Fibroblast of gingiva (primary cell): Measurements from ENCODE around the gene MED27.
"Not testable (repeated sequence)": the region's sequence is repeated elsewhere in the genome, so short reads cannot be mapped to it uniquely, and the experiment has no call there.

ENCODE experiments used
- DNase-seq: peaks from one replicate; pipeline ENCODE4 v3.0.0-alpha.2; 2011; ENCODE audit warnings: low read depth

The MED27 gene

DNA sequence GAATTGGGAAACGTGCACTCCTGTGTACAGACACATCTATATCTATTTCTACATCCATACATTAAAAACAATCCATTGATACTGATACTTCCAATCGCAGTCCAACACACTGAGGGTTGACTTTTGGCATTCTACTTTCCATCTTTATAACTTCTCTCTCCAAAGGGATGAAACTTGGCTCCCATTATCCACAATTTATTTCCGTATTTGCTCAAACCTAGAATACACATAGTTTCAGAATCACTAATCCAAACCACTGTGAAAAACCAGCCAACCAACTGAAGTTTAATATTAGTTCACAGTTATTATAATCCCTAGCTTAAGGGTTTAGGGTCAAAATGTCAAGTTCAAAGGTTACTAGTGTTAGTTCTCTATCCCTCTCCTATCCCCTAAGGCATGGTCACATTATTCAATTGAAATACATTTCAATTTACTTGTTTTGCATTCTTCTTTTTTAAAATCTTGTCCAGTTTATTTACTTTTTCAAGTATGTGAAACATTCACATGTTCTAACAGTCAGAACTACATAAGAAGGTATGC, 156.5 kb downstream of the MED27 start:
- no peak for DNase-seq

- not testable (repeated sequence) for DNase-seq
These were observed 158.0 kb downstream of the MED27 start for GRCh38 chr9:131921635-131922034.

DNA sequence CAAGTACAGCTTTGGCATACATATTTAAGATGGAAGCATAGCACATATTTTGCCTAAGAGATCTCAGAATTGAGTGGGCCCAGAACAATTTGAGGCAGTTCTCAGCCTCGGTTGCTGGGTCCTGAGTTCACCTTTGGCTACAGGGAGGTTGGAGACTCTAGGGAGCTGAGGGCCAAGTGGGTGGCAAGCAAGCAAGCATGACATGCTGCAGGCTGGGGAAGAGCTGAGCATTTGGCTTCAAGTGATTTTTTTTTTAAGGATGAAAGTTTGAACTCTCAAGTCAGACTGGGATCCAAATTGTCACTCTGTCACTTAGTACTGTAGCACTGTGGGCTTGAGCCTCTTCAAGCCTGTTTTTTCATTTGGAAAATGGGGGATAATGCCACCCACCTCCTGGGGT, 160.5 kb downstream of the MED27 start:
- no peak for DNase-seq

- DNase-seq = no peak
These were observed 161.2 kb downstream of the MED27 start for GRCh38 chr9:131918481-131918880.

DNA sequence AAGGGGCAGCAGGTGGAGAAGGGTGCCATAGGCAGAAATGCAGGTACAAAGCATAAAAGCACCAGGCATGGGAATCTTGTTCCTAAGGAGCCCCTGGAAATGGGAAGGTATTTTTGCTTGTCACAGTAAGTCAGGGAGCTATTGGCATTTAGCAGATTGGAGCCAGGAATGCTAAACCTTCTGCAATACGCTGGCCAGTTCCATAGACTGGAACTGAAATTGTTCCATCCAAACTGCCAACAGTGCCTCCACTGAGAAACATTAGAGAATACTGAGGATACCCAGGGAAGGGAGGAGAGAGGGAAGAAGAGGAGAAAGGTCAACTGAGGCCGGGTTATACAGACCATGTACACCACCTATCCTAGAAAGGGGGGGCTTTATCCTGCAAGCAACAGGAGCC, 162.7 kb downstream of the MED27 start:
- no peak for DNase-seq

DNA sequence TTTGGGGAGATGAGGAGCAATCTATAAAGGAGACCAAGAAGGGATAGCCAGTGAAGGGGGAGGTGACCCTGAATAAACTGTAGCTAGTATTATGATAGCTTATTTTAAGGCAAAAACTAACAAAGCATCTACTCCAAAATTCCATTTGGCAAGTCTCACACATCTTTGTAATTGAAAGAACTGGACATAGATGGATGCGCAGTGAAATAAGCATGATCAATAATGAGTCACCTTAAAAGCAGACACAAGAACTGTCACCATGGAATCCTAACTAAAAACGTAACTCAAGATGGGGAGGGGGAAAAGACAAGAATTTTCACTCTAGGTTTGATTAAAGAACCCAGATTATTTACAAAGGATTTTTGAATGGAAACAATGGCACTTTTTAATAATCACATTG, 164.5 kb downstream of the MED27 start:
- no peak for DNase-seq

- DNase-seq = no peak
These were observed 167.0 kb downstream of the MED27 start for GRCh38 chr9:131912671-131913070.

GRCh38 chr9:131912069-131912468, 167.6 kb downstream of the MED27 start:
- DNase-seq = no peak

GRCh38 chr9:131910572-131910971, 169.1 kb downstream of the MED27 start:
- DNase-seq = no peak

DNA sequence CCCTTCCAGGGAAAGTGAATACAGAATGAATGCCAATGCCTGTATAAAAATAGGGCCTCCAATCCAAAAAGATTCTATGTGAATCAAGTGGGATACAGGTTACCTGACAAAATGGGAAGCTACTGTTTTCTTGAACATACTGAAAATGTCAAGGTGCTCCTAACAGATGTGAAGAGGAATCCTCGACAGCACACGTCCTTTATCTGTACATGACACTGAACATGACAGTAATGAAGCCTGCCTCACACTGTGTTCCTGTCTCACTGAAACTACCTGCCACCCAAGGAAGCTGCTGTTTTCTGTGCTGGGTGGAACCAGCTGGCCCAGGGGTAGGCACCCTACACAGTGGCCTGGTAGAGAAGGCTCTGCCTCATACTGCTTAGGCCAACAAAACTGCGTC, 174.5 kb downstream of the MED27 start:
- DNase-seq = no peak

DNA sequence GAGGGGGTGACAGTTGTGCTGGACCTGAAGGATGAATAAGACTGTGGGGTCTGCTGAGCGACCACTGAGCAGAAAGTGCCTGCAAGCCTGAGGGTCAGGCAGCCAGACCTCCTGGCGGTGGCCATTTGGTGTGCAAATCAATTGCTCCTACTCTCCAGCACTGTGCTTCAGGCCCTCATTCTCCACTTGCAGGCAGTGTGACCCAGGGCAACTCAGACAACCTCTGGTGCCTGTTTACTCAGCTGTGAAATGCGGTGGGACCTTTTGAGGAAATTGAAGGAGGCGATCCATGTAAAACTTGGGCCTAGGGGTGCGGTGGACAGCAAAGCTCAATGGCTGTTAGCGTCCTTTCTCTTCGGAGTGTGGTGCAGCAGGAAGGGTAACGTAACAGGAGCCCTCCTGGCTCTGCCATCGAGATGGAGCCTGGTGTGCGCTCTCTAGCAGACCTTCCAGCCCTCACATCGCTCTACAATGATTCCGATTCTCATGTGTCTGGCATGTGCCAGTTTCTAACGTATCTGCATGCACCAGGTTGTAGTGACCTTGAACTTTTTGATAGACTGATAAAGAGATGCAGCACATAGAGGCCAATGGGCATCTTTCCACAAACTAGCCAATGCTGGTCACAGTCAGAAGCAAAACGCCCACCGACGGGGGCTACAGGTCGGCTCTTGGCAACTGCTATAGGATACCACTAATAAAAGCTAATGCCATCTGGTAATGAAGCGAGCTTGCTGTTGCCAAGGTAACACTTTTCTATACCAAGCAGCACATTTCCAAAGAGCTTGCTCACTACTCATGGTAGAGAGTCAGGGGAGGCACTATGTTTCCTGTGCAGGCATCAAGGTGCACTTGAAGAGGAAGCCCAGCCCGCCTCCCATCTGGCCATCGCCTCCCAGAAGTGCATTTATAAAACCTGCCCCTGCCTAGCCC, 180.1 kb downstream of the MED27 start:
- no peak for DNase-seq

DNA sequence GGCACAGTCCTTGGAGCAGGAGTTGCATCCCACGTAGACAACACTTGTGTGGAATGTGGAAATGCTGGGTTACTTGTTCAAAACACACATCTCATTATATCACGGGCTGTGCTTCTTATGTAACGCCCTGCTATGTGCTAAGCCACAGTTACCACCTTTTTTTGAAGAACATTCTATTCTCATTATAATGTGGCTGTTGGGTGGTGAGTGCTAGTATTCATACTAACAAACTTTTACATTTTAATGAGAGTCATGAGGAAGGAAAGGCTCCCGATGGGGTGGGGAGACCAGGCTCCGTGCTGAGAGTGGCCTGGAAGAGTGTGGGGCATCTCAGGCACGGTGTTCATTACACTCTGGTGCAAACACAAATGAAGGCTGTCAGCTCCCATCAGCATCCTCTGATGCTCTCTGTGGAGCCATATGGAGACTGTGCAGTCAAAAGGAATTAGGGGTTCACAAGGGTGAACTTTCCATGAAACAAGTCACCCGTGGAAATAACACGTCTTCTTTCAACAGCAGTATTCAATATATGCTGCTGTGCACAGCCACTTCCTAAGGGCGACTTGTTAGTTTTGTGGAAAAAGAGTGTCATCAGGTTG, 186.7 kb downstream of the MED27 start:
- DNase-seq = no peak

DNA sequence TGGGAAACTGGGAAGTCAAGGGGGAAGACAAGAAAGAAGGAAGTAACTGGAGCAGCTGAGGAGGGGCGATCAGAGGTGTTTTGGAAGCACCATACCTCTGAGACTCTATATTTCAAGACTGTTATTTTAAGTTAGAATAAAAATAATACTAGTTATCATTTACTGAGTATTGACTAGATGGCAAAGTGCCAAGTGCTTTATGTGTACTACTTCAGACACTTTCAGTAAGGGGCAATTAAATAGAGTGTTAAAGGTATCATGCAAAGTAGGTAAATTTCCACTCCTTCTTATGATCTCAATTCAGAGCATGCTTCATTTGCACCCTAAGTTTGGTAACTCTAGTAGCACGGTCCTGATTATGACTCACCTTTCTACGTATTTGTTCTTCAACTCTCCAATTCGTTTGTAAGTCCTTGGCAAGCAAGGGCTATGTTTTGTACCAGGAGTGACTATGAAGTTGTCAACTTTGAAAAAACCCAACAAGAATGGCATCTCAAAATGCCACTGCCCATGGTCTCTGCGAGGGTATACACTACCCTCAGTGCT, 187.4 kb downstream of the MED27 start:
- DNase-seq = no peak

DNA sequence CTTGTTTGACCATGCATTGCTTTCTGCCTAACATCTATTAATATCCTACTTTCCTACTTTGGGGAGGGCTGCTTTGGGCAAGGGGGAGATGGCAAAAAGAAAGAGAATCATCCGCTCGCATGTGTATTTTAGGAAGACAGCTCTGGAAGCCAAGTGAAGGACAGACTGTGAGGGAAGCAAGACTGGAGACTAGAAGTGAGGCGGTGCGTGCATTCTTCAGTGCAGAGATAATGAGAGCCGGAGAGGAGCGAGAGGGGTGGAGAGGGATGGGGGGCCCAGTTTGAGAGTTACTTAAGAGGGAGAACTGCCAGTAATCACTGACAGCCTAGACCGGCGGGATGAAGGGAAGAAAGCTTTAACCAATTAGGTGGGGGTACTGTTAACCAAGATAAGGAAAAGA, 188.1 kb downstream of the MED27 start:
- no peak for DNase-seq

DNA sequence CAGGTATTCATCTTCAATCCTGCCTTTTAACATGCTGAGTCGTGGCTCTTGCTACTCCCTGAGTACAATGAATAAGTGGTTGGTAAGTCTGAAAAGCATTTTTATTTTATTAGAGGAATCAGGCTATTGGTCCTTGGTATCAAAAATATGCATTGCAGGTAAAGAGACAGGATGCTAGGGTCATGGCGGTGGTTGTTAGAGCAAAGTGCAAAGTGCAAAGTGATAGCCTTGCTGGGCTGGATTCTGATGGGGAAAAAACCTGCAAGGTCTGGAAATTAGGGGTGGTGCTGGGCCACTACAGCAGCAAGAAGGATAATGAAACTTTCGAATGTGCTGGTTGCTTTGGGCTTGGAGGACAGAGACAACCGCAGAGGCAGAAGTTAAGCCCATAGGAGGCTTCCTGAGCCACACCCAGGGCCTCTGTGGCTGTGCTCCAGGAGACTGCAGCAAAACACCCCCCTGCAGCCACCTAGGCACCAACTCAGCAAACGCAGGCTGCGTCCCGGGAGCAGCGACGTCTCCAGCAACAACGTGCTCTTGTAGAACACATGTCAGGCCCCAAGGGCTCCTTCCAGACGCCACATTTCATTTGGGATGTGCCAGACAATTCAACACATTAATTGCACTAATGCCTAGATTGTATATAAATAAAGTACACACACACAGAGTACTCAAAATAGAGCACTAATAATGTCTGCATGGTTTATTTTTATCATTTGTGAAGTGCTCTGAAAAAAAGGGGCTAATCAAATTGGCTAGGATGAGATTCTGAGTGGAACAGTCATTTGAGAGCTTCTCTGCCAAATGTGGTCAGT, 190.0 kb downstream of the MED27 start:
- no peak for DNase-seq

- DNase-seq = no peak
These were observed 190.7 kb downstream of the MED27 start for GRCh38 chr9:131888923-131889322.

DNA sequence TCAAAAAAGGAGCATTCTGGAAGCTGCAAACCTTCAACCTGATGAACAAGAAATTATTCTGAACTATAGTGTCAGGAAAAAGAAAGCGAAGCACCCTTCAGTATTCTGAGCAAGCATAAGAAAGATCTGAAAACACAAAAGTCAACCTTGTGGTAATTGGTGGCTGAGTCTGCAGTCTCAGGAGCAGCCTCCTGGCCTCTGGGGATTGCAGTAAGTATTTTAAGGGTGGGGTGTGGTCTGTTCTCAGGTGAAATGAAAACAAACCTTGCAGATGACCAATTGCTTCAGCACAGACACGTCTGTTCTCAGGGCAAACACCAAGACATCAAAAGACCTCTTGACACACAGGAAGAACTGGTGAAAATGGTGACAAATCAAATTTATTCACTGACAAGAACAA, 192.0 kb downstream of the MED27 start:
- DNase-seq = no peak

DNA sequence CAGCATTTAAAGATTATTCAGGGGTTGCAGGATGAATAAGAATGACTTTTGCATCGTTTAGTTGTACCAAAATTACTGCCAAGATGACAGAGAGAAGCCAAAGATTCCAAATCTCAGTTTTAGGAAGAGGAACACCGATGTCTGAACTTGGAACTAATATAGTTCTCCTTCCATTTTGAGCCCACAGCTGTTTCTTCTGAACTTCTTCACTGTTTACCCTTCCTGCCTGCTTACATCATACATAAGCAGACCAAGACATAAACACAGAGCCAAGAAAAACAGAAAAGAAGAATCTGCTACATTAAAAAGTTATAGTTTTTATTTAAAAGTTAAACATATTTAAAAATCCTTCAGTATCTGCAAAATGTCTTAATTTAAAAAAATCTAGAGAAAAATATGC, 192.8 kb downstream of the MED27 start:
- DNase-seq = peak; percentile 48

DNA sequence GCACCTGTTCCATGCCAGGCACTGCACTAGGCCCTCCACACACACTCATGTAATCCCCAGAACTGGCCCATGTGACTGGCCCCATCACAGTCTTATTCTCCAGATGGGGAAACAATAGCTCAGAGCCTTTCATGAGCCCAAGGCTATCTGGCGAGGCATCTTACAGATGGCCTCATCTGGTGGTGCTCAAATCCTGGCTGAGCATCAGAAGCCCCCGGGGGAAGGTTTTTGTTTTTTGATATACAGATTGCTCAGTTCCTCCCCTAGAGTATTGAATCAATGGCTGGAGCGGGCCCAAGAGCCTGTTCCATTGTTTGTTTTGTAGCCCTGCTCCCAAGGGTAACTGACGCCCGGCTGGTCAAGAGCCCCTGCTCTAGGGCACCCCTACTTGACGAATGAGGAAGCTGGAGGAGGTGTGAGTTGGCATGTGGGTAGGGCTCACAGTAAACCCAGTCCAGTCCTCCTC, 194.5 kb downstream of the MED27 start:
- DNase-seq = peak; percentile 24

GRCh38 chr9:131884222-131884621, 195.4 kb downstream of the MED27 start:
- no peak for DNase-seq

DNA sequence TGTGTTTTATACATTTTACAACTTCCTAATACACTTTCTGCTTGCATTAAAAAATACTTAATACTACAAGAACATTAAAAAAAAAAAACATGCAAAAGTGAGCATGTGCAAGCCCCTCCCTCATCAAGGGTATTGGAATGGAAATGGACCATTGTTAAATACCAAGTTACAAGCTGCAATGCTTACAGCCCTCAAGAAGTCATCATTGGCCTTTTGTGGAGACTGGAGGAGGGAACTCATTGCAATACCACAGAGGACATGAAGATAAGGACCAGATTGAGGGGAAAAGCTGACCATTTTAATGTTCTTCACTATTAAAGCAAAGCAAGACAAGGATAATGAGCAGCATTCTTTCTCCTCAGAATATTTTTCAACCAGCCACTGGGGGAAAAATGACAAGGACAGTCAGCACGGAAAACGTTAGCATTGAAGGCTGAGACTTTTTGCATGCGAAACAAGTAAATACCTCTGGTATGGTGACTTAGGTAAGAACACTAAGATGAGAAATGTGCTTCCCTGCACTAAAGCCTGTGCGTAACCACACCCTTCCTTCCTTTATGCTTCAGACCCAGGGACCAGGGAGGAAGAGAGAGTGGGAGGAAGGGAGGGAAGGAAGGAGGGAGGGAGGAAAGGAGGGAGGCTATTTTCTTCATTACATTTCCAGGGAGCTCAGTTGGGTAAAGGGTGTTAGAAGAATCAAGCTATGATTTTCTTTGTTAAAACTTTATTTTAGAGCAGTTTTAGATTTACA, 198.7 kb downstream of the MED27 start:
- no peak for DNase-seq
